Mucosa of descending colon (tissue), 3 donors: Measurements from ENCODE around the gene RASGRF2. TPM values are rescaled to one million over a fixed set of nuclear protein-coding genes. Genes with fewer than 3 reads are reported as not detected.

Experiments used
- ATAC-seq: fragments of 200-7000 bp; cut with Tn5 transposase; one replicate; pipeline ENCODE4 v1.9.1; 2020; ENCODE audit warnings: mild to moderate bottlenecking, moderate library complexity
- DNase-seq, 3 donors: peaks; one replicate each; pipeline ENCODE4 v3.0.0-alpha.2; 2020
- H3K36me3 ChIP-seq: fragments of 200-600 bp; one replicate; pipeline ENCODE4 v1.8.0; 2021; ENCODE audit warnings: low read depth, mild to moderate bottlenecking
- H3K4me1 ChIP-seq: fragments of 200-600 bp; one replicate; pipeline ENCODE4 v1.8.0; 2021; ENCODE audit warnings: low read depth, mild to moderate bottlenecking
- H3K4me3 ChIP-seq: fragments of 200-600 bp; one replicate; pipeline ENCODE4 v1.8.0; 2021; ENCODE audit warnings: mild to moderate bottlenecking
- H3K9me3 ChIP-seq: fragments of 200-600 bp; one replicate; pipeline ENCODE4 v1.8.0; 2021; ENCODE audit warnings: mild to moderate bottlenecking
- CTCF ChIP-seq: fragments of 200-600 bp; IDR thresholded peaks from one replicate; pipeline ENCODE4 v1.8.0; 2022; ENCODE audit warnings: antibody characterized with exemption, mild to moderate bottlenecking
- intact Hi-C, 2 donors: fragments of 100-400 bp; cut with DNase I in 1 of 2; cut with micrococcal nuclease in 1 of 2; formaldehyde crosslinking; loops; one replicate each; pipeline versions ENCODE4 v1.11.0 to v1.11.1; 2022; cut with DNase I, micrococcal nuclease
- total RNA-seq, 3 donors: library from RNA; stranded (reverse); fragmentation: NEBNext Ultra II Directional in 2 of 3; extraction: Animal tissue kit (Norgen Biotek cat#: 25700) in 2 of 3; gene quantifications; one replicate each; pipeline versions ENCODE4 v1.2.1 to v1.2.4, GENCODE V29; 2021 to 2023
- donor health status: DM: no; HTN: no; CAD: no; lungs with moderate emphysema.
- donor health status: DM: no; HTN: no; CAD: no.
- donor health status: DM: no; HTN: yes; CAD: no.

Gene RASGRF2
- total RNA-seq, 3 donors from 2014 or later, result 2.0 to 8.0 (median 2.9) TPM

- DNase-seq (no peak), ATAC-seq (no peak)
- no peak overlapping the region for H3K4me3 ChIP-seq
- no peaks in the 10 kb centered on the region for H3K36me3 ChIP-seq
- no peaks in the 10 kb centered on the region for H3K9me3 ChIP-seq
- TF ChIP-seq CTCF, result no peak
- intact Hi-C loops, result no loop called here
- H3K4me1 ChIP-seq, result no peaks in the 10 kb centered on the region
These were observed 286.5 kb downstream of the RASGRF2 start for GRCh38 chr5:81246697-81247096.

- TF ChIP-seq CTCF, result no peak
- H3K4me3 ChIP-seq, result no peak overlapping the region
- H3K36me3 ChIP-seq, result no peaks in the 10 kb centered on the region
- intact Hi-C loops, result no loop called here
- ATAC-seq (no peak), DNase-seq (no peak)
- H3K9me3 ChIP-seq, result no peaks in the 10 kb centered on the region
- H3K4me1 ChIP-seq, result no peaks in the 10 kb centered on the region
These were observed 287.3 kb downstream of the RASGRF2 start for GRCh38 chr5:81247441-81247972.

GRCh38 chr5:81249240-81249639 lies 289.1 kb downstream of the RASGRF2 start:
- no peak for ATAC-seq
- H3K4me1 ChIP-seq, result no peaks in the 10 kb centered on the region
- H3K4me3 ChIP-seq, result no peak overlapping the region
- H3K9me3 ChIP-seq, result no peaks in the 10 kb centered on the region
- intact Hi-C loops, result no loop called here
- H3K36me3 ChIP-seq, result no peaks in the 10 kb centered on the region
- DNase-seq, result no peak
- TF ChIP-seq CTCF, result no peak

GRCh38 chr5:81250004-81250403 lies 289.8 kb downstream of the RASGRF2 start:
- no peaks in the 10 kb centered on the region for H3K9me3 ChIP-seq
- no peak for DNase-seq
- no peak overlapping the region for H3K4me3 ChIP-seq
- no peaks in the 10 kb centered on the region for H3K4me1 ChIP-seq
- TF ChIP-seq CTCF, result no peak
- no peak for ATAC-seq
- H3K36me3 ChIP-seq, result no peaks in the 10 kb centered on the region
- intact Hi-C loops, result no loop called here

- ATAC-seq, result no peak
- H3K9me3 ChIP-seq, result no peaks in the 10 kb centered on the region
- H3K4me1 ChIP-seq, result no peaks in the 10 kb centered on the region
- intact Hi-C loops, result no loop called here
- DNase-seq, result no peak
- H3K36me3 ChIP-seq, result no peaks in the 10 kb centered on the region
- H3K4me3 ChIP-seq, result no peak overlapping the region
- no peak for TF ChIP-seq CTCF
These were observed 291.8 kb downstream of the RASGRF2 start for GRCh38 chr5:81251922-81252321.

- TF ChIP-seq CTCF, result no peak
- Histone ChIP-seq H3K36me3 (no peaks in the 10 kb centered on the region), H3K4me1 (no peaks in the 10 kb centered on the region), H3K9me3 (no peaks in the 10 kb centered on the region), H3K4me3 (no peak overlapping the region)
- ATAC-seq (no peak), DNase-seq (no peak)
- intact Hi-C loops, result no loop called here
These were observed 292.7 kb downstream of the RASGRF2 start for GRCh38 chr5:81252904-81253303.
